Activated CD4-positive, CD25-positive, alpha-beta regulatory T cell treated with anti-CD3 and anti-CD28 coated beads, Interleukin-2, amount 50 U/mL, for 16 hours (primary cell): ENCODE results near the gene DPM2.

Experiments used
- DNase-seq: peaks from one replicate; pipeline ENCODE4 v3.0.0-alpha.2; 2020; ENCODE audit warnings: low read depth, low spot score

DPM2 gene, protein sequence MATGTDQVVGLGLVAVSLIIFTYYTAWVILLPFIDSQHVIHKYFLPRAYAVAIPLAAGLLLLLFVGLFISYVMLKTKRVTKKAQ

DNA sequence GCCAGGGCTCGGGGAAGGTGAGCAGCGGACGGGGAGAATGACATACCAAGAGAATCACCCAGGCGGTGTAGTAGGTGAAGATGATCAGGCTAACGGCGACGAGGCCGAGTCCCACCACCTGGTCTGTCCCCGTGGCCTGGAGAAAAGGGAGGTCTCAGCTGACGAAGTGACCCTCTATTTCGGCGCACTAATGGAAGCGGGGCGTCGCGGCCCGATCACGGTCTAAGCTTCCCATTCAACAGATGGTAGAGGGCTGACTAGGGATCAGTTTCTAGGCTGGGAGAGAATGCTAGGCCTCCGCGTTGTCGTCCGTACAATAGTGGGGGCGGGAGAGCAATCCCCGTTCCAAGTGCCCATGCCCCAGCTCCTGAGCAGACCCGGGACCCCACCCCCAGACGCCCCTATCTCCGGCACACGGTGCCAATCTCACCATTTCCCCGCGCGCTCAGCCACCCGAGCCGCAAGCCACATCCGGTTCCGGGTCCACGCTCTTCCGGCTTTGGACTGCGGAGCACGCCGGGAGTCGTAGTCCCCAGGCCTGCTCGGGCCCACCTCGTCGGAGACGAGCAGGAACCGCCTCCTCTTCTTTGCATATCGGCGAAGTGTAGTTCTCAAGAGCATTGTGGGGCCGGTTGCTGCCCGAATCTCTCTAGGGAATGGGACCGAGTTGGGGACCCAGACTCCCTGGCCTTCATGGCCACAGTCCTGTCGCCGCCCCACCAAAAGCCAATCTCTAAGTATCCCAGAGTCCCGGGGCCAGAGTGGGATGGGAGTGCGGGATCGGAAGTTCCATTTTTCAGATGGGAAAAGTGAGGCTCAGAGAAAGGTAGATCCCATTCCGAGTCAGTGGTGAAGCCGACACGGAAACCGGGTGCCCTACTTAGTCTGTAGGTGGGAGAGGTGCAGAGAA, at the start of gene DPM2:
Gene DPM2, minus strand, starts transcription at position 467 of the 910 bp plus-strand sequence. Its CDS starts 34 bp downstream, at position 433.
- DNase-seq, result peak; percentile 76

DNA sequence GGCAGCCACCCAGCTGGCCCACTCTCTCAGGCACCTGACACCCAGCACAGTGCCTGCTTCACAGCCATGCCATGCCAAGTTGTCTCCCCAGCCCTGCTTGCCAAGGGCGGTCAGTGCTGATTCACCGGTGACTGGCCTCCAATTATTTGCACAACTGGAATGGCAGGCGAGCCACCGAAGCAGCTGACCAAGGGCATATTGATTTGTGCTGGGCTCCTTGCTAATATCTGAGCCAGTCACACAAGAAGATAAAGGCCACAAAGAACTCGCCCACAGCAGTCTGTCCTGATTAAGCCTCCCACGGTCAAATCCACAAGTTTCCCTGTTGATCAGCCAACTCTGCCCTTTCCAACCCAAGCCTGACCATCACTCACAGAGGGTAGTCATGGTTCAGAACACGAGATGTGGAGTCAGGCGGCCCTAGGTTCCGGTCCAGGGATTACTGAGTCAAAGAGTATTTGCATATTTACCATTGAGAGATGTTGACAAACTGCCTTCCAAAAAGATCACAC, 49.5 kb upstream of the DPM2 start:
- DNase-seq, result no peak

DNA sequence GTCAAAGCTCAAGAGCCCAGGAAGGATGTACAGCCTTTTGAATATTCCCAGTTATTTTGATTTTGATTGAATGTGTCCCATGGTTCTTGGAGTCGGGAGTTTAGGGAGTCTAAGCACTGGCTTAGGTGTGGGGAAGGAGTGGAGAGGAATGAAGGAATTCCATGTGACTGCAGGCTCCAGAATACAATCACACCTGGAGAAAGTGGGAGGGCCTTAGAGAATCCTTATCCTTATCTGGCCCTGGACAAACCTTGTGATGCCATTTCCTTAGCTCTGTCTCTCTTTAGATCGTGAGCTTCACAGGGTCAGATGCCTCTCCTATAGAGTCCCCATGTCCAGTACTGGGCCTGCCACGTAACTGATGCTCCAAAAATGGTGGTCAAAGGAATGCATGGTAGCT, 47.4 kb upstream of the DPM2 start:
- no peak for DNase-seq

DNA sequence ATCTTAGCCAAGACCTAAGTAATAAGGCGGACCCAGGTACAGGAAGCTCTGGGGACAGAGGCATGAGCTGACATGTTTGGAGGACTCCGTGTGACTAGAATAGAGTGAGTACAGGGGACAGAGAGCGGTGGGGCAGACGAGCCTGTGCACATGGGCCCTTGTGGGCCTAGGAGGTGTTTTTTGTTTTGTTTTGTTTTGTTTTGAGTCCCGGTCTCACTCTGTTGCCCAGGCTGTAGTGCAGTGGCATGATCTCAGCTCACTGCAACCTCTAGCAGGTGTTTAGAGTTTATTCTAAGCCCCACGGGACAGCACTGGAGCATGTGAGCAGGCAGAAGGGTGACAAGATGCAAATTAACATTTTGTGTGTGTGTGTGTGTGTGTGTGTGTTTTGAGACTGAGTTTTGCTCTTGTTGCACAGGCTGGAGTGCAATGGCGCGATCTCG, 46.2 kb upstream of the DPM2 start:
- no peak for DNase-seq

DNA sequence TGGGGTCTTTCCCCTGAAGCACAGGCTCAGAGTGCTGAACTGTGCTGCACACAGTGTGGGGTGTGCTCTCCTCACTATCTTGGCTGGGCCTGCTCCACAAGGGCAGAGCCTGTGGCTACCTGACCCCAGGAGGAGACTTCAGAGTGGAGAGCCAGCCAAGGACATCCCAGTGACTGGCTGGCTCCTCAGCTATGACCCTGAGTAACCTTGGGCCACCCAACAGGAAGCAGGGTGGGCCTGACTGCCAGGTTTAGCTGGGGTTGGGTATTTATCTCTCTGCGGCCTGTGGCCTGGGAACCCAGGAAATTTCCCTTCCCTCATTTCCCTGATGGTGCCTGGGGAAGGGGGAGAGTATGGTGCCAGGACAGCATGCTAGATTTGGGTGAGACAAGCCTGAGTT, 45.3 kb upstream of the DPM2 start:
- DNase-seq, result no peak

DNA sequence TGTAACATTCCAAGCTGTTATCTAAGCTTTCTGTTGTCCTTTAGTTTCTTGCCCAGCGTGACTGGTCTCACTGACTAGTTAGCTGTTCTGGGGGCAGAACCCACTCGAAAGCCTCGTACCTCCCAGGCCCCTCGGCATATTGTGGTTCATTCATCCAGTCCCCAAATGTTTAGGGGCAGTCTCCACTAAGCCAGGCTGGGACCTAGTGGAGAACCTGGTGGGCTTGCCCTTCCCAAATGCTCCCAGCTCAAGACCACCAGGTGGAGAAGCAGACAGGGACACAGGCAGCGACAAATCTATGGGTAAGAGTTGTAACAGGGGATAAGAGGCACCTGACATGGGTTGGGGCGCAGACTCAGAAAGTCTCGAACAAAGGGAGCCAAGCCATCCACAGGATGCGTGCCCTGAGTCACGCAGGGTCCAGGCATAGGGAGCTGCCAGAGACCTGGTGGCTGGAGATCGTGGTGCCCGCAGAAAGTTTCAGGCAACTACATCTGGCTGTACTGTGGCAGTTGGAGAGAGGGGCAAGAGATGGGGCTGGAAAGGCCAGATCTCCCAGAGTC, 44.0 kb upstream of the DPM2 start:
- no peak for DNase-seq

DNA sequence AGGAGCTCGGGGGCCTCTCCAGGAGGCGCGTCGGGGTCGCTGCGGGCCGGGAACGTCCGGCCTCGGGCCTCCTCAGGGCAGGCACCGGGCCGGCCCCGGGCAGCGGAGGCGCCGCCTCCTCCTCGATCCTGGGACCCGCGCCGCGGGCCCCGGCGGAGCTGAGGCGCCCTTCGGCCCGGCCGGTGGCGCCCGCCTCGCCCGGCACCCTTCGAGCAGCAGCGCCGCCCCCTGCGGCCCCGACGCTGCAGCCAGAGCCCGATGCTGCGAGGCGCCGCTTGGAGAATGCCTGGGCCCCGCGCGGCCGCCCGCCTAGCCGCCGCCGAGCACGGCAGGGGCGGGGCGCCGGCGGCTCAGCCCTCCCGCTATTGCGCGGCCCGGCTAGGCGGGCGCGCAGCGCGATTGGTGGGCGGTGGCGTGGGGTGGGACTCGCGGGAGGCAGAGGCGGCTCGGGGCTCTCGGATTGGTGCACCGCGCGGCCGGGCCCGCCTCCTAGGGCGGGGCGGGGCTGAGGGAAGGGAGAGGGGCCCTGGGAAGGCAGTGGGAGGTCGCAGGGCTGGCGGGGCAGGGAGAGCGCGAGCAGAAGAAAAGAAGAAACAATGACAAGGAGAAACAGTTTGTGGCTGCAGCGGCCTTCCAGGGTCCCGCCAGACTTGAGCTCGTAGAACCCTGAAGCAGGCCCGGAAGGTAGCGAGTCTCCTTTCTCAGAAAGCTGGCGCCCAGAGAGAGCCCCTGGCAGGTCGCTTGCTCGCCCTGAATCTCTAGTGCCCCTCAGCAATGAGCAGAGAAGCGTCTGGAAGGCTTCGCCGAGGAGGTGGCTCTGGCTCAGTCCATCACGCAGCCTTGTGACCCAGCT, 43.3 kb upstream of the DPM2 start, which contains the start of gene EEIG1:
Gene EEIG1, minus strand, starts transcription at position 284 of the 853 bp plus-strand sequence. CDS start 852 bp downstream, outside the sequence.
- peak; percentile 93 for DNase-seq

DNA sequence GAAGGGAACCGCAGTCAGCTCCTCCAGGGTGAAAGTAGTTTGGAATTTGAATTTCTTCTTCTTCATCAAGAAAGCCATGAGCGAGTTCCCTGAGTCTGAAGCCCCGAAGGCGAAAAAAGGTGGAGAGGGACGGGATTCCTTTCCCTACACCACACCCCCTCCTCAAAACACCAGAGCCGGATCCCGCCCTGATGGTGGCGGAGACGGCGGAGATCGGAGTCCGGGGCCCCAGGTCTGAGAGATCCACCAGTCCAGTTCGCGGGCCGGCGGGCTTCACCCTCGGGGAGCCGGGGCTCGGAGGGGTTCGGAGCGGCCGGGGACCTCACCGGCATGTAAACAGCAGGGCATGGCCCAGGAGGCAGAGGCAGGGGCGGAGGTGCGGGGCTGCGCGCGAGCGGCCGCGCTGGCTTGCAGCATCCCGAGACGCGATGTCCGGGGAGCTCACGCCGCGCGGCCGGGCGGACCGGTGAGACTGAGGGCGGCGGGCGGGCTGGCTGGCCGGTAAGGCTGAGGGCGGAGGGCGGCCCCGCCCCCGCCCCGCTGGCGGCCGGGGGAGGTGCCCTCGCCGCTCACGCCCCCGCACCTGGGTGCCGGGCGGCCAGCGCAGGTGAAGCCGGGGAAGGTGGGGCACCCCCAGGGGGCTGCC, 42.5 kb upstream of the DPM2 start:
- no peak for DNase-seq

DNA sequence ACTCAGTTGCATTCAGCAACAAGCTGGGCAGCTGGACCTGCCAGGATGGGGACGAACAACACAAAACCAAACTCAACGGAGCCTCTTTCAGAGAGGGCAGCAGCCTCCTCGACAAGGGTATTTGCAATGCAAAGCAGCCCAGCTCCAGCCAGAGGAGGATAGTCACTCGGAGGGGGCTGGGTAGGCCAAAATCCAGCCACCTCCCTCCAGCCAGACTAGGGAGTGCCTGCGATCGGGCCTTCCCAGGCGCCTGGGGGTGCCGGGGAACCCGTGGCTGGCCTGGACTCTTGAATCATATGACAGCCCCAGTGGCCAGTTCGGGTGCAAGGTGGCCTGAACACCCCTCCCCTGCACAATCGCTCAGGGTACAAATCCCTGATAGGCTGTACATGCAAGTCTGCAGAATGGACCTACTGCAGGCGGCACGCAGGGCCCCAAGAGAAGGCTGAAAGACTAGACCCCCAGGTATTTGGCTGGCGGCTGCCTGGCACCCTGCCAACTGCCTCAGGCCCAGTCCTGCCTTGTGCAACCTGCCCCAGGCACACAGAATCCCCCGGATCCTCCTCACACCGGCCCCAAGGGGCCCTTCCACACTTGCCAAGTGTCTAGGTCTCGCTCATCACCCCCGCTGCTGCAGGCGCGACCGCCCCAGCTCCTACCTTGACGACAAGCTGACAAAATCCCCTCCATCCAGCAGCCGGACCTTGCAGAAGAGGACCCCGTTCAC, 41.8 kb upstream of the DPM2 start:
- no peak for DNase-seq

DNA sequence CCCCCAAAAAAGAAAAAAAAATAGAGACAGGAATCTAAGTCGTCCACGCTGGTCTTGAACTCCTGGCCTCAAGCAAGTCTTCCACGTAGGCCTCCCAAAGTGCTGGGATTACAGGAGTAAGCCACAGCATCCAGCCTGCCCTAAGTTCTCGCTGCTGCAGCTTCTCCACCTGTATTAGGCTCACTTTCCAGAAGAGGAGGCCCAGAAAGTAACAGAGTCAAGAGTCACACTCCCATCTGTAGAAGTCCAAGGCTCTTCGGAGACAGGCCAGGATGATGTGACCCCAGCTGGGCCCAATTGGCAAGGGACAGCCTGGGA, 41.3 kb upstream of the DPM2 start:
- DNase-seq, result no peak

DNA sequence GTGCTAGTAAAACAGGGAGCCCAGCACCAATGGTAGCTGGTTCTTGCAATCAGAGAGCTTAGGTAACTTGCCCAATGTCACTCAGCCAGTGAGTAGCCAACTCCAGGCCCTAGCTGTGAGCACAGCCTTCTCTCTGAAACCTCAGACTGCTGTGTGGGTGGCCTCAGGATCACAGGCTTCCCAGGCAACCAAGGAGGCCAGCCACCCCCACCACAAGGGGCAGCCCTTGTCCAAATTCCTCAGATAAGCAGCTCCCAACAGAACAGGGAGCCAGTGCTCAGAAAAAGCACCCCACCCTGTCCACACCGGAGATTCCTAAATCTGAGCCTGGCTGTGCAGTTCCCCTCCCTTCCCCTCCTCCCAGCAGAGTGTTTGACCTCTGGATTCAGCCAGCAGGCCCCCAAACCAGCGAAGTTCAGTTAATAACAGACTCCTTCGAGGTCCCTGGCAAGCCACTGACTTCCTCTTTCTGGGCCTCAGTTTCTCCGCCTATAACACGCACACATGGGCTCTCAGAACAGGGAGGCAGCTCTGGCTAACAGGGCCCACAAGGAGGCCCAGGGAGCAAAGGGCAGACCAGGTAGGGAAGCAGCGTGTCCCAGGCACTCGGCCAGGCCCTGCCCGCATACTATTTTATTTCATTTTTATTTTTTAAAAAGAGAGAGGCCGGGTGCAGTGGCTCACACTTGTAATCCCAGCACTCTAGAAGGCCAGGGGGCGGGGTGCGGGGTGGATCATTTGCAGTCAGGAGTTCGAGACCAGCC, 40.4 kb upstream of the DPM2 start:
- no peak for DNase-seq

DNA sequence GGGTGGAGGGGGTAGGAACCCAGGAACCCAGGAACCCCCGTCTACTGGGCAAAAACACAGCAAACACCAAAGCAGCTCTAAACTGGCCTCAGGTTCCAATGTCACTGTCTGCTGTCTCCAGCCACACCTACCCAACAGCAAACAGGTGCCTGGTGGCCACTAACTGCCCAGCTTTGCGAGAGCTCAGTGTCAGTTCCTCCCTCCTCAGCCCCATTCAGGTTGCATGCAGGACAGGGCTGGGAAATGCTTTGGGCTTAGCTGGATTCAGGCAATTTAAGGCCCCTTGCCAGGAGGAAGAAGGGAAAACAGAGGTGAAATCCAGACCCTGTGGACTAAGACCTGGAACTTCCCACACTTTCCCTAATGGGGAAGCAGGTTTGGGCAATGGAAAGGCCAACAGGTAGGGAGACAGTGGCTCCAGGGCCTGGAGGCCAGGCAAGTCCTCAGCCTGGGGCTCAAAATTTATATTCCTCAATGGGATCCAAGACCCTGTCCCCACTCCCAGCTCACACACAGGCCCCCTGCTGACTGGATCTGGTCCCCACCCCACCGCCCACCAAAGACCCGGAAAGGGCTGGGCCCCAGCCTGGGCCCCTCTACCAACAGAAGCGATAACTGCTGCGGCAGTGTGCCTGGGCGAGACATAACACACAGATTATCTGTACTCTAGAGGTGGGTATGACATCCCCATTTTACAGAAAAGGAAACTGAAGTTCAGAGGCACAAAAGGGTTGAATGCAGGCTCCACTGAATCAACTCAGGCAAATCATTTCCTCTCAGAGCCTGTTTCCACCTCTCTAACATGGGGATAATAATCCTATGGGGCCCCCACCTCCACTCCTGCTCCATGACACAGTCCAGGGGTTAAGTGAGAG, 39.6 kb upstream of the DPM2 start:
- no peak for DNase-seq

DNA sequence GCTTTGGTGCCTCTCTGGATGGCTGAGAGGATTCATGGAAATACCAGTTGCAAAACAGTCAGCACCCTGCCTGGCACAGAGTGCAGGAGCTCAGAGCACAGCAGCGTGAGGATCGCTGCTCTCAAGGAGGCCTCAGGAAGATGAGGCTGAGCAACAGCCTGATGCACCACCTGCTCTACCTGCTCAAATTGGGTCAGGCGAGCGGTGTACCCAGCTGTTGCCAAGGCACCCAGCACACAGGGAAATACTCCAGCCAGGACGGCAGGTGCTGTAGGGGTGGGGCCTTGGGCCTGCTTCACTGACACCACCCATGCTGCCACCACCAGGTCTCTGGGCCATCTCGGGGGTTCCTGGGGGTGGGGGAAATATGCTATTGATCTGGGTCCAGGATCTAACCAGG, 38.8 kb upstream of the DPM2 start:
- no peak for DNase-seq

DNA sequence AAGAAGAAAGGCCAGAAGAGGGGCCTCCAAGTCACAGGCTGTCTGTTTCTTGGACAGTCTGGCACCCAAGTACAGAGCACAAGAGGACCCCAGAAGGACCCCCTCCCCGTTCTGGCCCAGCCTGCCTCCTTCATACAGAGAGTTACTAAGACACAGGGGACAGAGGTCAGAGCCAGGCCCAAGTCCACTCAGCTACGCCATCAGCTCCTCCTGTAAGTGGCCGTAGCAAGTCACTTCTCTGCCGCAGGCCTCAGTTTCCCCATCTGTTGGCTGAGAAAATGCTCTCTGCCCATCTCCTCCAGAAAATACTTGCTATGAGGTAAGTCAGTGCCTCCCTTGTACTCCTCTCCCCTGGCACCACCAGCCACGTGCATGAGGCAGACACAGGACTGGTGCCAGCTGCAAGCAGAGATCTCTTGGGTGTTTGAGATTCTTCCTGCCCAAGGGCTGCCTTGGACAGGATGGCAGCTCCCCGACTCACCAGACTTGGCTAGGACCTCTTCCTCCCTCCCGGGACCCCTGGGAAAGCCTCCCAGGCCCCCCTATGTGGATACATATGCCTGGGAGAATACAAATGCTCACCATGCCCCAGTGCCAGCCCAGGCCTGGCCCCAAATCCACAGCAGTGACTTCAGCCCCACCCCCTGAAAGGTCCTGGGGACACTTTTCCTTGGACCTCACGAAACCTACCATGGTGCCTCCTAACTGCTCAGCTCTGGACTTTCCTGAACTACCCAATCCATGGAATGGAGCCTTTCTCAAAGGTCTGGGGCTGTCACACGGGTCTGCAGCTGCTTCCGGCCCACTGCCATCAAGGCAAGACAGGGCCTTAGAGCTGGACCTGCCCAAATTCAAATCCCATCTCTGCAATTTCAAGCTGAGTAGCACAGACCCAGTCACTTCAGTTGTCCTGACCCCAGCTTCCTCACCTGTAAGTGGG, 38.0 kb upstream of the DPM2 start:
- DNase-seq, result no peak

DNA sequence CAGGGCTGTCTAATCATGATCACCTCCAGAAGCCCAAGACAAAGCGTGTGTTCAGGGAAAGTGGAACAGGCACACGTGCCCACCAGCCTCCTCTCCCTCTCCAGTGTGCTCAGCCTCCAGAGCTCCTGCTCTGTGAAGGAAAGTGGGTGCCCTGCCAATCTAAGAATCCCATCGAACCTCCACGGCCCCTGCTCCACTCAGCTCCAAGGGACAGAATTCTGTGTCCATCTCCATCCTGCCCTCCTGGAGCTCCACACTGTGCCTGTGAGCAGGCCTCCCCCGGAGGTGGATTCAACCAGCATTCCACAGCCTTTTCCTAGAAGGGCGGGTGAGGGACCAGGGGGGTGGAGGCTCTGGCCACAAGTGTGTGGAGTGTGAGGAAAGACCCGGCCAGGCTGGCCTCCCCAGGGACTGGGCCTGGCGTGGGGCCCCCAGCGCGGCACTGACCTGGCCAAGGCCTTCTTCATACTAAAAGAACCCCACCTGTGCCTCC, 37.2 kb upstream of the DPM2 start:
- DNase-seq, result no peak

DNA sequence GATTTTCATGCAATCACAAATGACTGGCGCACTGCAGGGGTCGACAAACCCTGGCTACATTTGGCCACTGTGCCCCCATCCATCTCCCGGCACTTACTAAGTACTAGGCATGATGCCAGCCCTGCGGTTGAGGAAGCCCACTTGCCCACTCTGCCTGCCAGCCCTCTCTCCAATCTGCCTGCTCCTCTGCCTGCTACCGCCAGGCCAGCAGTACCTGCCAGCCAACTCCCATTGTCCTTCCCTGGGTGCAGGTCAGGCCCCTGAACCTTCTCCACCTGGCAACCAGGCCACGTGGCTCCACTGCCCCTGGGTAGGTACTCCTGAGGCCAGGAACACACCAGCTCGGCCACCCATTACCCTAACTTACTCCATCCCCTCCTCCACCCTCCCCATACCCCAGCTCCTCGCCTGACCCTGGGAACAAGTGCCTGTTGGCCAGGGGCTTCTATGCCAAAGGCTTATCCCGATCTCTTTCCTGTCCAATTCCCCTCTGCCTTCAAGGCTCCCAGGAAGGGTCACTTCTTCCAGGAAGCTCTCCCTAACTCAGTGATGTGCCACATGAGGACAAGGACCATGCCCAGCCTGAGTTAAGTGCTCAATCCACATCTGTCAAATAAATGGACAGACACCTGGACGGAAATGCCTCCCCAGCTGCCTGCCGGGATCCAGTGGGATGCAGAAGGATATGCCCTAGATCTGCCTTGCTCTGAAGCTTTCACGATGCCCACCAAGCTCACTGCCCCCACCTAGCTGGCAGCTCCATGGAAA, 36.5 kb upstream of the DPM2 start:
- no peak for DNase-seq
